ENCODE measurements around the gene SLIT1.

The SLIT1 gene

DNA sequence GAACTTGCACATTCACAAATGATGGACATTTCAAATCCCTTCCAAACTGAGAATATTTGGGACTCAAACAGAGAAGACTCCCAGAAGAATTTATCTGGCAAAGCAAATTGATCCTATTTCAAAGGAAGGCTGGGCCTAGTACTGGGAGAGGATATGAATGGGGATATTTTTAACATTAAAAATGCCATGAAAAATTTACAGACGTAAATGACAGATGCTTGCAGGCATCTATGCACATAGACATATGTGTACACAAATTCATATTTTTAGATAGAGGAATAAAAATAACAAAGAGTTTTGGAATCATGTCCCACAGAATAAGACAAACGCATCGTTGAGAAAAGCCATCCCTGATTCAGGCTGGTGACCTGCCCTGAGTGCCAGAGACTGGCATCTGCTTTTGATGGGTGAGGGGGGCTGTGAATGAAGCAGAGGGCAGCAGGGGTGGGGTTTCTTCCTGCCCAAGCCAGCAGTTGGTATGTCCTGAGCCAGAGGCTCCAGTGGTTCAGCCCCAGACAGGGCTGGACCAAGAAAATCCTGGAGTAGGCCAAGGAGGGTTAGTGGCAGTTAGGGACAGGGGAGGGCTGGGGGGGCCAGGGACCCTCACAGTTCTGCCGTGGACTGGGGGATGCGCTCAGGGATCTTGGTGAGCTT is 138.5 kb downstream of the SLIT1 start:
- Histone ChIP-seq H3K79me1 (replicated peaks; ENCODE audit: low read length, poor library complexity, severe bottlenecking) (no peaks in the 10 kb centered on the region), H3K9ac (ENCODE audit: low read length) (no peak overlapping the region), H3K4me2 (ENCODE audit: low read length, poor library complexity, severe bottlenecking) (no peak overlapping the region), H3K9me3 (ENCODE audit: control insufficient read depth, low read length) (peaks cover 5% of the 10 kb centered on the region), H3K23ac (ENCODE audit: low read length in 2 of 2) (no peak overlapping the region), H3K14ac (ENCODE audit: low read length in 2 of 2) (no peak overlapping the region), H4K91ac (ENCODE audit: low read length) (no peak overlapping the region), H2BK5ac (ENCODE audit: low read depth, low read length, poor library complexity, severe bottlenecking) (no peak overlapping the region), H3K36me3 (ENCODE audit: control insufficient read depth in 1 of 2, insufficient read depth in 2 of 2, low read depth in 1 of 2, low read length in 2 of 2) (no peaks in the 10 kb centered on the region), H3K18ac (ENCODE audit: low read depth in 1 of 2, low read length in 2 of 2) (no peak overlapping the region), H3K4me3 (ENCODE audit: insufficient read depth in 1 of 2, low read depth in 1 of 2, low read length in 2 of 2) (no peak overlapping the region), H3K4ac (ENCODE audit: low read depth in 1 of 2, low read length in 2 of 2) (no peak overlapping the region), H3K27ac (ENCODE audit: low read length, poor library complexity, severe bottlenecking) (no peak overlapping the region), H2BK15ac (ENCODE audit: low read depth, poor library complexity, severe bottlenecking) (no peak overlapping the region), H2AFZ (ENCODE audit: low read depth, low read length) (no peak overlapping the region), H3K4me1 (ENCODE audit: control insufficient read depth, insufficient read depth, low read depth, low read length) (no peaks in the 10 kb centered on the region), H3K27me3 (ENCODE audit: control insufficient read depth in 1 of 2, insufficient read depth in 1 of 2, low read length in 2 of 2) (peaks cover 20 to 26% of the 10 kb centered on the region in 2 experiments), H2BK120ac (ENCODE audit: low read depth, low read length) (no peak overlapping the region), H4K8ac (ENCODE audit: low read length) (no peak overlapping the region), H2AK5ac (ENCODE audit: low read length, severe bottlenecking) (no peak overlapping the region), H2BK12ac (ENCODE audit: low read length in 2 of 2) (no peak overlapping the region)
- no peak for DNase-seq
- 88% methylated on average over 4 of the region's 5 CpGs for WGBS

DNA sequence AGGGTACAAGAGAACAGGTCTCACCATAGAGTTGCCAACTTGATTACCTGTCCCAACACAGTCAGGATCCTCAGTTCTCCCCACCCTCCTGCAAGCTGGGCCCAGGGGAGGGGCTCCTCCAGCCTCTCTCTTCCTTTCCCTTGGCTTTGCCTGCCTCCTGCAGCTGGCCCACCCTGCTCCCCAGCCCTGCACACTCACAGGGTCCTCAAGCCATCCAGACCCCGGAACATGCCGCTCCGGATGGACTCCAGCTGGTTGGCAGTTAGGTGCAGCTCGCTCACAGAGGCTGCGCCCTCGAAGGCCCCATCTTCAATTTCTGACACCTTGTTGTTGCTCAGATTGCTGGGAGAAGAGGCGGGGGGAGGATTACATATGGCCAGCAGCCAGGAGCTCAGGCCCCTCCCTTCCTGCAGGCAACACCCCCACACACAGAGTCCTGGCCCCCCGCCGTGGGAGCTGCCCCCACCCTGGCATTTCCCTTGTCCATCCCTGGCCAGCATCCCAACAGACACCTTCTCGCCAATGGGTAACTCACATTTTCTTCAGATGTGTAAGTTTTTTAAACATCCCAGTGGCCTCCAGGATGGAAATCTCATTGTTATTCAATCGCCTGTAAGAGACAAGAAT is 139.2 kb downstream of the SLIT1 start:
- Histone ChIP-seq H2AK5ac (ENCODE audit: low read length, severe bottlenecking) (no peak overlapping the region), H2BK5ac (ENCODE audit: low read depth, low read length, poor library complexity, severe bottlenecking) (no peak overlapping the region), H3K4ac (ENCODE audit: low read depth in 1 of 2, low read length in 2 of 2) (no peak overlapping the region), H2BK12ac (ENCODE audit: low read length in 2 of 2) (no peak overlapping the region), H3K9me3 (ENCODE audit: control insufficient read depth, low read length) (peaks cover 5% of the 10 kb centered on the region), H3K18ac (ENCODE audit: low read depth in 1 of 2, low read length in 2 of 2) (no peak overlapping the region), H3K23ac (ENCODE audit: low read length in 2 of 2) (no peak overlapping the region), H3K14ac (ENCODE audit: low read length in 2 of 2) (no peak overlapping the region), H3K27ac (ENCODE audit: low read length, poor library complexity, severe bottlenecking) (no peak overlapping the region), H3K4me1 (ENCODE audit: control insufficient read depth, insufficient read depth, low read depth, low read length) (no peaks in the 10 kb centered on the region), H4K91ac (ENCODE audit: low read length) (no peak overlapping the region), H2AFZ (ENCODE audit: low read depth, low read length) (no peak overlapping the region), H2BK120ac (ENCODE audit: low read depth, low read length) (no peak overlapping the region), H2BK15ac (ENCODE audit: low read depth, poor library complexity, severe bottlenecking) (no peak overlapping the region), H3K36me3 (ENCODE audit: control insufficient read depth in 1 of 2, insufficient read depth in 2 of 2, low read depth in 1 of 2, low read length in 2 of 2) (no peaks in the 10 kb centered on the region), H3K27me3 (ENCODE audit: control insufficient read depth in 1 of 2, insufficient read depth in 1 of 2, low read length in 2 of 2) (peaks cover 20 to 26% of the 10 kb centered on the region in 2 experiments), H3K9ac (ENCODE audit: low read length) (no peak overlapping the region), H3K4me2 (ENCODE audit: low read length, poor library complexity, severe bottlenecking) (no peak overlapping the region), H4K8ac (ENCODE audit: low read length) (no peak overlapping the region), H3K4me3 (ENCODE audit: insufficient read depth in 1 of 2, low read depth in 1 of 2, low read length in 2 of 2) (no peak overlapping the region), H3K79me1 (replicated peaks; ENCODE audit: low read length, poor library complexity, severe bottlenecking) (no peaks in the 10 kb centered on the region)
- WGBS, result 77% methylated on average over 11 of the region's 11 CpGs
- no peak for DNase-seq

DNA sequence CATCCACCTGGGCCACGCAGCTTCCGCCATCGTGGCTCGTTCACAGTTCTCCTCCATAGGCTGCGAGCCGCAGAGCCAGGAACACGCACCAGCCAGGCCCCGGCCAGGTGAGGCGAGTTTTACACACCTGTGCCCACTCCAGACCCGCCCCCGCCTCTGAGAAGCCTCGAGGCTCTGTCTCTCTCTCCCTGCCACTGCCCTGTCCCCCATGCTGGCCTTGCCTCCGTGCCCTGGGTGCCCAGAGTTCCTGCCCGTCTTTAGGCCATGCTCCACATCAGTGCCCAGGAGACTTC is 142.2 kb downstream of the SLIT1 start:
- Histone ChIP-seq H3K14ac (ENCODE audit: low read length in 2 of 2) (no peak overlapping the region), H3K27ac (ENCODE audit: low read length, poor library complexity, severe bottlenecking) (no peak overlapping the region)

DNA sequence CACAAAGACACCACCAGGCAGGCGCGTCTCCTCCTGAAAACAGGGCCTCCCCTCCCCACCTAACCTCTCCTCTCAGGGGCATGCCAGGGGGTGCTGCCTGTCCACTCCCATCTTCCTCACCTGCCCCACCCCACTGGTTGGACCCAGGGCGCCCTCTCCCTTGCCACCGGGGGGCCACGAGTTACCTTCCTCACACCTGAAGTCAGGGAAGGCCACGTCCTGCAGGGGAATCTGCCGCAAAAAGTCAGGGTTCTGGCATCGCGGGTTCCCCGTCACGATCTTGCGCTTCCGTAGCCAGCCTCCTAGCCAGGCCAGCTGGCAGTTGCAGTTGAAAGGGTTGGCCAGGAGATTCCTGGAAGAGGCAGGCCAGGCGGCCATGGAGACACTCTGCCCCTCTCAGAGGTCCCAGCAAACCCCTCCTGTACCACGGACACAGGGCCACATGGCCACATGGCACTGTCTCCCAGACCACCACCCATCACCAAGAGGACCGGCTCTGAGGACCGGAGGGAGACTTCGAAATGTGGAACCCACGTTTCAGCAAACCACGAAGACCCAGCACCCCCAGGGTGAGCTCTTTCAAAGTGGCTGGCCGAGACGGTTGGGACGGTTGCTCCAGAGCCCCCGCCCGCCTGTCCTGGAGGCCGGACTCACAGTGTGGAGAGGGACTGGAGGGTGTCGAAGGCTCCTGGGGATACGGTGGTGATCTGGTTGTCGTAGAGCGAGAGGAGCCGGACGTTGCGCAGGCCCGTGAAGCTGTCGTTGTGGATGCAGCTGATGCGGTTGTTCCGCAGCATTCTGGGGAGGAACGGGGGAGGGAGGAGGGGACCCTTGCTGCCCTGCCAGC is 142.8 kb downstream of the SLIT1 start:
- Histone ChIP-seq H3K4ac (ENCODE audit: low read depth in 1 of 2, low read length in 2 of 2) (no peak overlapping the region), H2BK5ac (ENCODE audit: low read depth, low read length, poor library complexity, severe bottlenecking) (no peak overlapping the region), H4K91ac (ENCODE audit: low read length) (no peak overlapping the region), H3K27me3 (ENCODE audit: control insufficient read depth in 1 of 2, insufficient read depth in 1 of 2, low read length in 2 of 2) (peaks cover 10% of the 10 kb centered on the region in 2 experiments), H2AK5ac (ENCODE audit: low read length, severe bottlenecking) (no peak overlapping the region), H3K36me3 (ENCODE audit: control insufficient read depth in 1 of 2, insufficient read depth in 2 of 2, low read depth in 1 of 2, low read length in 2 of 2) (no peaks in the 10 kb centered on the region), H2BK12ac (ENCODE audit: low read length in 2 of 2) (no peak overlapping the region), H2AFZ (ENCODE audit: low read depth, low read length) (no peak overlapping the region), H3K14ac (ENCODE audit: low read length in 2 of 2) (no peak overlapping the region), H3K4me2 (ENCODE audit: low read length, poor library complexity, severe bottlenecking) (no peak overlapping the region), H3K4me1 (ENCODE audit: control insufficient read depth, insufficient read depth, low read depth, low read length) (peaks cover under 1% of the 10 kb centered on the region), H2BK15ac (ENCODE audit: low read depth, poor library complexity, severe bottlenecking) (no peak overlapping the region), H3K9ac (ENCODE audit: low read length) (no peak overlapping the region), H3K79me1 (replicated peaks; ENCODE audit: low read length, poor library complexity, severe bottlenecking) (no peaks in the 10 kb centered on the region), H3K4me3 (ENCODE audit: insufficient read depth in 1 of 2, low read depth in 1 of 2, low read length in 2 of 2) (no peak overlapping the region), H4K8ac (ENCODE audit: low read length) (no peak overlapping the region), H2BK120ac (ENCODE audit: low read depth, low read length) (no peak overlapping the region), H3K18ac (ENCODE audit: low read depth in 1 of 2, low read length in 2 of 2) (no peak overlapping the region), H3K27ac (ENCODE audit: low read length, poor library complexity, severe bottlenecking) (no peak overlapping the region), H3K23ac (ENCODE audit: low read length in 2 of 2) (no peak overlapping the region), H3K9me3 (ENCODE audit: control insufficient read depth, low read length) (peaks cover 5% of the 10 kb centered on the region)
- 90% methylated on average over 38 of the region's 38 CpGs for WGBS
- no peak for DNase-seq

More for the DNA sequence above, 142.2 kb downstream of the SLIT1 start:
- H2BK12ac ChIP-seq (ENCODE audit: low read length in 2 of 2), result no peak overlapping the region
- H4K8ac ChIP-seq (ENCODE audit: low read length), result no peak overlapping the region
- no peak overlapping the region for H3K4me3 ChIP-seq (ENCODE audit: insufficient read depth in 1 of 2, low read depth in 1 of 2, low read length in 2 of 2)
- H4K91ac ChIP-seq (ENCODE audit: low read length), result no peak overlapping the region
- no peak overlapping the region for H2AK5ac ChIP-seq (ENCODE audit: low read length, severe bottlenecking)
- H3K79me1 ChIP-seq (replicated peaks; ENCODE audit: low read length, poor library complexity, severe bottlenecking), result no peaks in the 10 kb centered on the region
- H2BK15ac ChIP-seq (ENCODE audit: low read depth, poor library complexity, severe bottlenecking), result no peak overlapping the region
- no peak overlapping the region for H3K4me2 ChIP-seq (ENCODE audit: low read length, poor library complexity, severe bottlenecking)
- no peak overlapping the region for H2BK5ac ChIP-seq (ENCODE audit: low read depth, low read length, poor library complexity, severe bottlenecking)
- WGBS, result 83% methylated on average over 14 of the region's 14 CpGs
- H3K4ac ChIP-seq (ENCODE audit: low read depth in 1 of 2, low read length in 2 of 2), result no peak overlapping the region
- H3K4me1 ChIP-seq (ENCODE audit: control insufficient read depth, insufficient read depth, low read depth, low read length), result no peaks in the 10 kb centered on the region
- H3K23ac ChIP-seq (ENCODE audit: low read length in 2 of 2), result no peak overlapping the region
- H2AFZ ChIP-seq (ENCODE audit: low read depth, low read length), result no peak overlapping the region
- H3K9ac ChIP-seq (ENCODE audit: low read length), result no peak overlapping the region
- no peak overlapping the region for H3K18ac ChIP-seq (ENCODE audit: low read depth in 1 of 2, low read length in 2 of 2)
- no peak overlapping the region for H2BK120ac ChIP-seq (ENCODE audit: low read depth, low read length)
- H3K9me3 ChIP-seq (ENCODE audit: control insufficient read depth, low read length), result peaks cover 5% of the 10 kb centered on the region
- peaks cover 9 to 10% of the 10 kb centered on the region in 2 experiments for H3K27me3 ChIP-seq (ENCODE audit: control insufficient read depth in 1 of 2, insufficient read depth in 1 of 2, low read length in 2 of 2)
- no peak for DNase-seq
- H3K36me3 ChIP-seq (ENCODE audit: control insufficient read depth in 1 of 2, insufficient read depth in 2 of 2, low read depth in 1 of 2, low read length in 2 of 2), result no peaks in the 10 kb centered on the region

All from mesenchymal stem cell (in vitro differentiated cells and primary cell).